ENCODE measurements around the gene ACHE. TPM values are rescaled to one million over a fixed set of nuclear protein-coding genes. Genes with fewer than 3 reads are reported as not detected.

The ACHE gene
- total RNA-seq, 1 experiment from 2014 or later = 7.0 TPM

DNA sequence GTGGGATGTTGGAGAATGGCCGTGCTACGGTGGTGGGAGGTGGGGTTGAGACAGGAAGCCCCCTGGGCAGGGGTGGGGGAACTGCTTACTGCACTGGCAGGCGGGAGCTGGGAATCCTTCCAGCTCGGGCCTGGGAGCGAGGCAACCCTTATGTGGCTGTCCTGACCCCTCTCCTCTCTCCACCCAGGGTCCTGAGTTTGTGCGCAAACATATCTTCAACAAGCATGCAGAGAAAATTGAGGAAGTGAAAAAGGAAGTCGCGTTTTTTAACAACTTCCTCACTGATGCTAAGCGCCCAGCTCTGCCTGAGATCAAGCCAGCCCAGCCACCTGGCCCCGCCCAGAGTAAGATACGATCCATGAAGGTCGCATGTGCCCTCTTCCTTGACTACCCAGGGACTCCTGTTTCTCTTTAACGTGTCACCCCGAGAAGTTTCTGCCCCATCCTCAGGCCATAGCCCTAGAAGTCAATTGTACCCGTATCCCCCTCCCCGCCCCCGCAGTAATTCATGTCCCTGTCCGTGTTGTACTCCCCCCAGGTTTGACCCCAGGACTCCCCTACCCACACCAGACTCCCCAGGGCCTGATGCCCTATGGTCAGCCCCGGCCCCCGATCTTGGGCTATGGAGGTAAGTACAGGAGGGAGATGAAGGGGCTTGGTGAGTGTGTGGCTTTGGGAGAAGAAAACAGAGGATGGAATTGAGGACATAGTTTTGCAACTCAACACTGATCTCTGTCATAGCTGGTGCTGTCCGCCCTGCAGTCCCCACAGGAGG lies 8.0 kb downstream of the ACHE start:
- Histone ChIP-seq H3K23ac (ENCODE audit: insufficient read length, low read depth, low read length) (no peak overlapping the region), H2BK20ac (ENCODE audit: low read depth, low read length, poor library complexity, severe bottlenecking) (no peak overlapping the region), H2BK120ac (ENCODE audit: low read depth, low read length, poor library complexity, severe bottlenecking) (no peak overlapping the region), H3K4me1 (ENCODE audit: insufficient read depth, low read length) (peaks cover 2% of the 10 kb centered on the region; the same call in 1 of the 2 replicates), H3K4ac (ENCODE audit: low read depth, low read length) (no peak overlapping the region), H2BK5ac (ENCODE audit: insufficient read length, low read length) (no peak overlapping the region), H2BK12ac (ENCODE audit: insufficient read length, low read depth, low read length) (no peak overlapping the region), H3K79me2 (ENCODE audit: insufficient read depth, low read length) (peaks cover 6% of the 10 kb centered on the region; the same call in 1 of the 2 replicates), H3K23me2 (ENCODE audit: insufficient read length, low read depth, low read length, poor library complexity, severe bottlenecking) (peaks cover 24% of the 10 kb centered on the region), H3K4me2 (ENCODE audit: insufficient read depth, insufficient read length, low read length) (peak overlapping the region; percentile 54), H3K9me3 (ENCODE audit: control insufficient read depth, low read depth, low read length) (no peaks in the 10 kb centered on the region), H4K8ac (replicated peaks; ENCODE audit: insufficient read length, low read depth, low read length) (no peak overlapping the region), H3K18ac (ENCODE audit: insufficient read length, low read depth, low read length) (no peak overlapping the region), H2BK15ac (ENCODE audit: low read depth, low read length) (no peak overlapping the region), H4K91ac (ENCODE audit: insufficient read length, low read depth, low read length) (no peak overlapping the region), H3K14ac (ENCODE audit: insufficient read depth, low read length) (no peak overlapping the region), H2AFZ (ENCODE audit: low read length) (no peak overlapping the region), H3K9ac (ENCODE audit: extremely low read depth, insufficient read length, low read length) (no peak overlapping the region), H2AK5ac (ENCODE audit: insufficient read length, low read length) (no peak overlapping the region), H3K27me3 (ENCODE audit: insufficient read depth, low read length) (no peaks in the 10 kb centered on the region), H4K5ac (ENCODE audit: insufficient read length, low read depth, low read length) (no peak overlapping the region), H4K20me1 (ENCODE audit: control insufficient read depth, insufficient read depth, insufficient read length) (no peaks in the 10 kb centered on the region), H3K56ac (ENCODE audit: insufficient read length, low read depth, low read length) (no peak overlapping the region), H3K79me1 (ENCODE audit: insufficient read depth, low read depth, low read length, poor library complexity, severe bottlenecking) (no peaks in the 10 kb centered on the region), H3K27ac (ENCODE audit: insufficient read length, low read depth, low read length) (no peak overlapping the region), H3T11ph (ENCODE audit: low read length) (no peak overlapping the region)
- Mint-ChIP-seq H3K9me3 (no peaks in the 10 kb centered on the region), H3K36me3 (ENCODE audit: insufficient read depth in 1 of 3, low read depth in 3 of 3) (peaks cover 53 to 62% (median 60%) of the 10 kb centered on the region in 3 experiments), H3K27me3 (ENCODE audit: low read depth) (no peaks in the 10 kb centered on the region; the same call in 1 of the 2 replicates), H3K27ac (peak overlapping the region in 2 of 3 experiments; percentile 88 to 92; a peak in 4 of 7 replicates), H3K4me1 (peaks cover 37 to 51% of the 10 kb centered on the region in 2 experiments), H3K4me3 (peak overlapping the region; percentile 73 to 83)
- no peak for DNase-seq
- TF ChIP-seq, protein P1, sequence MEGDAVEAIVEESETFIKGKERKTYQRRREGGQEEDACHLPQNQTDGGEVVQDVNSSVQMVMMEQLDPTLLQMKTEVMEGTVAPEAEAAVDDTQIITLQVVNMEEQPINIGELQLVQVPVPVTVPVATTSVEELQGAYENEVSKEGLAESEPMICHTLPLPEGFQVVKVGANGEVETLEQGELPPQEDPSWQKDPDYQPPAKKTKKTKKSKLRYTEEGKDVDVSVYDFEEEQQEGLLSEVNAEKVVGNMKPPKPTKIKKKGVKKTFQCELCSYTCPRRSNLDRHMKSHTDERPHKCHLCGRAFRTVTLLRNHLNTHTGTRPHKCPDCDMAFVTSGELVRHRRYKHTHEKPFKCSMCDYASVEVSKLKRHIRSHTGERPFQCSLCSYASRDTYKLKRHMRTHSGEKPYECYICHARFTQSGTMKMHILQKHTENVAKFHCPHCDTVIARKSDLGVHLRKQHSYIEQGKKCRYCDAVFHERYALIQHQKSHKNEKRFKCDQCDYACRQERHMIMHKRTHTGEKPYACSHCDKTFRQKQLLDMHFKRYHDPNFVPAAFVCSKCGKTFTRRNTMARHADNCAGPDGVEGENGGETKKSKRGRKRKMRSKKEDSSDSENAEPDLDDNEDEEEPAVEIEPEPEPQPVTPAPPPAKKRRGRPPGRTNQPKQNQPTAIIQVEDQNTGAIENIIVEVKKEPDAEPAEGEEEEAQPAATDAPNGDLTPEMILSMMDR (conservative IDR thresholded peaks at IDR 0.05) = no peak
- WGBS (ENCODE audit: extremely low coverage, insufficient read length, low lambda C conversion rate) = no CpG with 5 or more reads among the region's 21 CpGs

All from H9 (cell line).